ENCODE measurements around the gene MGAT4B. TPM values are rescaled to one million over a fixed set of nuclear protein-coding genes. Genes with fewer than 3 reads are reported as not detected.

The MGAT4B gene
- total and polyA plus RNA-seq, 5 donors = 56.7 to 82.2 (median 79.6) TPM

- H3K4me1 ChIP-seq (ENCODE audit: control insufficient read depth, insufficient read depth, low read length) = peaks cover 14% of the 10 kb centered on the region
- no peak for ATAC-seq
- WGBS = 55% methylated on average over 14 of the region's 14 CpGs
Measured at GRCh38 chr5:179817890-179818745, 11.5 kb upstream of the MGAT4B start.

GRCh38 chr5:179817470-179817840 is 10.8 kb upstream of the MGAT4B start:
- intact Hi-C loops (cut with DNase I) = no loop called here
- no peaks in the 10 kb centered on the region for H3K9me3 ChIP-seq (ENCODE audit: control insufficient read depth, low read length)
- H3K4me3 ChIP-seq (ENCODE audit: low read length) = peak overlapping the region; percentile 50
- no peak overlapping the region for H3K27ac ChIP-seq (ENCODE audit: low read length)
- H3K4me1 ChIP-seq (ENCODE audit: control insufficient read depth, insufficient read depth, low read length) = peaks cover 10% of the 10 kb centered on the region
- ATAC-seq = no peak
- peak; percentile 20 to 69 (median 50) for DNase-seq
- WGBS = 86% methylated on average over 8 of the region's 8 CpGs
- no peaks in the 10 kb centered on the region for H3K27me3 ChIP-seq (ENCODE audit: control insufficient read depth, insufficient read depth)

More at GRCh38 chr5:179817890-179818745, 11.5 kb upstream of the MGAT4B start:
- Histone ChIP-seq H3K27ac (ENCODE audit: low read length) (peak overlapping the region; percentile 93), H3K27me3 (ENCODE audit: control insufficient read depth, insufficient read depth) (no peaks in the 10 kb centered on the region), H3K9me3 (ENCODE audit: control insufficient read depth, low read length) (no peaks in the 10 kb centered on the region), H3K4me3 (ENCODE audit: low read length) (peak overlapping the region; percentile 21)
- intact Hi-C loops (cut with DNase I) = no loop called here
- DNase-seq = peak; percentile 29 to 70 (median 61)

GRCh38 chr5:179816796-179817469 is 10.3 kb upstream of the MGAT4B start:
- intact Hi-C loops (cut with DNase I) = no loop called here
- ATAC-seq = no peak
- peak; percentile 39 to 80 (median 73) for DNase-seq
- H3K27ac ChIP-seq (ENCODE audit: low read length) = no peak overlapping the region
- 1% methylated on average over 72 of the region's 72 CpGs for WGBS
- no peaks in the 10 kb centered on the region for H3K27me3 ChIP-seq (ENCODE audit: control insufficient read depth, insufficient read depth)
- peak overlapping the region; percentile 50 for H3K4me3 ChIP-seq (ENCODE audit: low read length)
- peaks cover 9% of the 10 kb centered on the region for H3K4me1 ChIP-seq (ENCODE audit: control insufficient read depth, insufficient read depth, low read length)
- no peaks in the 10 kb centered on the region for H3K9me3 ChIP-seq (ENCODE audit: control insufficient read depth, low read length)

GRCh38 chr5:179816401-179816795 is 9.7 kb upstream of the MGAT4B start:
- DNase-seq = peak; percentile 44 to 65 (median 53)
- H3K9me3 ChIP-seq (ENCODE audit: control insufficient read depth, low read length) = no peaks in the 10 kb centered on the region
- H3K27me3 ChIP-seq (ENCODE audit: control insufficient read depth, insufficient read depth) = no peaks in the 10 kb centered on the region
- H3K4me3 ChIP-seq (ENCODE audit: low read length) = peak overlapping the region; percentile 50
- ATAC-seq = no peak
- intact Hi-C loops (cut with DNase I) = no loop called here
- H3K4me1 ChIP-seq (ENCODE audit: control insufficient read depth, insufficient read depth, low read length) = peaks cover 9% of the 10 kb centered on the region
- WGBS = 49% methylated on average over 23 of the region's 23 CpGs
- H3K27ac ChIP-seq (ENCODE audit: low read length) = no peak overlapping the region

DNA sequence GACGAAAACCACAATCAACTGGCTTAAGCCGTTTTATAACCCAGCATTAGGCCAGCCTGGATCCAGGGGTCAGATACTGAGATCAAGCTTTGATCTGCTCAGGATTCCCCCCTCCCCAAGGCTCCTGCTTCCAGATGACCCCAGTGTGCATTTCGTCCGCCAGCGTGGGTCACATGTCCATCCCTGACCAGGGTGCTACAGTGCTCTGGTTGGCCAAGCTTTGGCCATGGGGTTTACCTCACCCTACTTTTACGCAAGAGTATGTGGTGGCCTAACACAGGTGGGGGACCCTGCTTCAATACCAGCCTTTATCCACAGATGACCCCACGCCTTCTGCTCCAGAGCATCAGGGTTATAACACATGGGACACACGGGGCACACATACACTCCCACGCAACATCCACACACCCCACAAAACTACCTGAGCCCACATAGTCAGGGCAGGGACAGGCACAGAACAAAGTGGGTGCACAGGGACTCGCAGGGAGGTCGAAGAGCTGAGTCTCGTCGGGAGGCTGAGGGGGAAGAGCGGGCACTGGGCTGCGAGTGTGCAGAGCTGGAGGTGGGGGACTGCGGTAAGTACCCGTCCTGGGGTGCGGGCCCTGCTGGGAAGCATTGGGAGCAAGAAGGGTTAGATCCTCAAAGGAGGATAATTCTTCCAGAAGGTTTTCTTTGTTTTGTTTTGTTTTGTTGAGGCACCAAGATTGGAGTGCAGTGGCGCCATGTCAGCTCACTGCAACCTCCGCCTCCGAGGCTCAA is 9.0 kb upstream of the MGAT4B start:
- DNase-seq (peak; percentile 4 to 53 (median 46)), ATAC-seq (no peak)
- Histone ChIP-seq H3K4me3 (ENCODE audit: low read length) (no peak overlapping the region), H3K9me3 (ENCODE audit: control insufficient read depth, low read length) (no peaks in the 10 kb centered on the region), H3K27ac (ENCODE audit: low read length) (no peak overlapping the region), H3K4me1 (ENCODE audit: control insufficient read depth, insufficient read depth, low read length) (peaks cover 9% of the 10 kb centered on the region), H3K27me3 (ENCODE audit: control insufficient read depth, insufficient read depth) (no peaks in the 10 kb centered on the region)
- intact Hi-C loops (cut with DNase I) = no loop called here
- WGBS = 97% methylated on average over 21 of the region's 21 CpGs

DNA sequence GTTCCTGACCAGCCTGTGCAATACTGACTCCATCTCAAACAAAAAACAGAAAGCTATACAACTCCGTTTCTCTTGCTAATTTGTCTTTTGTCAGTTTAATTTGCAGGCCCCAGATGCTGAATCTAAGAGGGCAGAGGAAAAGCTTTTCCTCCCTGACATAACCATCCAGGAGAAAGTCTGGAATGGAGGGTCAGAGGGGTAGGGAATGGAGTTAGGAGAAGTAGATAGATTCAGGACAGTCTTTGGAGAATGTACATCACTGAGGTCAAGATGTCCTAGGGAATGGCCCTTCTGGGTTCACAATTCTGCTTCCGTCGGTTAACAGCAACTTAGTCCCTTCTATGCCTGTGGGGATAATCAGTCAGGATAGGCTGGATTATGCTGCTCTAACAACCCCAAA is 7.4 kb upstream of the MGAT4B start:
- DNase-seq (no peak), ATAC-seq (no peak)
- 85% methylated on average over 3 of the region's 3 CpGs for WGBS
- Histone ChIP-seq H3K27ac (ENCODE audit: low read length) (no peak overlapping the region), H3K9me3 (ENCODE audit: control insufficient read depth, low read length) (no peaks in the 10 kb centered on the region), H3K27me3 (ENCODE audit: control insufficient read depth, insufficient read depth) (no peaks in the 10 kb centered on the region), H3K4me1 (ENCODE audit: control insufficient read depth, insufficient read depth, low read length) (no peaks in the 10 kb centered on the region), H3K4me3 (ENCODE audit: low read length) (no peak overlapping the region)
- intact Hi-C loops (cut with DNase I) = no loop called here

DNA sequence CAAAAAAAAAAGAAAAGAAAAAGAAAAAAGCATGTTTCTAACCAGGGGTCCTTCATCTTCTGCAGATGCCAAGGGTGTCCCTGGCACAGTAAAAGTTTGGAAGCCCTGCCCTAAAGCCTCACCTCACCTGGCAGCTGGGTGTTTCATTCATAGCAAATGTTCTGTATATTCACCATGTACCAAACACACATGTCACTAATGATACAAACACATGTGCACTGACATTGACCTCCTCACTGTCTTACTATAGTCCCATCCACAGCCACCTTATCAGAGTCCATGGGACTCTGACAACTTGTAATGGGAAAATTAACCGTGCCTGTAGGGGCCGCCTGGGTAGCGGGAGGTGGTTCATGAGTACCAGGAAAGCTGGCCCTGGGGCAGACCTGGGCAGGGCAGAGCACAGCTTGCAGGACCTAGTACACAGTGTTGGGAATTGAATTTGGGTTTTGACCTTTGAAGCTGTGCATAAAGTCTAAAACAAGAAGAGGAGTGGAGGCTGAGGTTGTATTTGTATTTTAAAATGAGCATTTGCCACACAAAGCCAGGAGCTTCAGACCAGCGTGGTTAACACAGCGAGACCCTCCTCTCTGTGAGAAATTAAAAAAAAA is 6.4 kb upstream of the MGAT4B start:
- peak in 2 of 3 donors; percentile 11 to 23 for DNase-seq
- no peak overlapping the region for H3K4me3 ChIP-seq (ENCODE audit: low read length)
- H3K9me3 ChIP-seq (ENCODE audit: control insufficient read depth, low read length) = no peaks in the 10 kb centered on the region
- ATAC-seq = no peak
- 91% methylated on average over 5 of the region's 5 CpGs for WGBS
- no peak overlapping the region for H3K27ac ChIP-seq (ENCODE audit: low read length)
- H3K27me3 ChIP-seq (ENCODE audit: control insufficient read depth, insufficient read depth) = no peaks in the 10 kb centered on the region
- intact Hi-C loops (cut with DNase I) = no loop called here
- H3K4me1 ChIP-seq (ENCODE audit: control insufficient read depth, insufficient read depth, low read length) = no peaks in the 10 kb centered on the region

GRCh38 chr5:179812135-179812825 is 5.6 kb upstream of the MGAT4B start:
- ATAC-seq (no peak), DNase-seq (peak in 2 of 3 donors; percentile 51 to 54)
- Histone ChIP-seq H3K27me3 (ENCODE audit: control insufficient read depth, insufficient read depth) (no peaks in the 10 kb centered on the region), H3K9me3 (ENCODE audit: control insufficient read depth, low read length) (no peaks in the 10 kb centered on the region), H3K4me1 (ENCODE audit: control insufficient read depth, insufficient read depth, low read length) (no peaks in the 10 kb centered on the region), H3K4me3 (ENCODE audit: low read length) (no peak overlapping the region), H3K27ac (ENCODE audit: low read length) (no peak overlapping the region)
- WGBS = 91% methylated on average over 27 of the region's 27 CpGs
- intact Hi-C loops (cut with DNase I) = no loop called here

- Histone ChIP-seq H3K27ac (ENCODE audit: low read length) (peak overlapping the region; percentile 61), H3K27me3 (ENCODE audit: control insufficient read depth, insufficient read depth) (no peaks in the 10 kb centered on the region), H3K9me3 (ENCODE audit: control insufficient read depth, low read length) (no peaks in the 10 kb centered on the region), H3K4me3 (ENCODE audit: low read length) (peak overlapping the region; percentile 82), H3K4me1 (ENCODE audit: control insufficient read depth, insufficient read depth, low read length) (peaks cover 7% of the 10 kb centered on the region)
- ATAC-seq (peak; percentile 41 to 49), DNase-seq (peak; percentile 59 to 86 (median 84))
- intact Hi-C loops (cut with DNase I) = no loop called here
- WGBS = 4% methylated on average over 65 of the region's 65 CpGs
Measured at GRCh38 chr5:179805529-179806249, 977 bp downstream of the MGAT4B start.
